ENCODE measurements around the gene IL21.

- TF ChIP-seq CTCF (IDR thresholded peaks at IDR 0.05) (no peak), POLR2A (IDR thresholded peaks at IDR 0.05) (no peak)
These were observed at the start of gene IL21 for GRCh38 chr4:122621016-122621507.

Measured in right lobe of liver (tissue), 4 donors.